D721Med (cell line): ENCODE results near the gene C10orf90.

Source experiments
- DNase-seq: peaks from one replicate; pipeline ENCODE4 v3.0.0; 2011; ENCODE audit warnings: low spot score; ENCODE audit not compliant: insufficient read length
- FAIRE-seq: peaks from 2 replicates; lab custom pipeline; 2011; peaks lifted over from hg19 to GRCh38; lab: Jason Lieb, UNC
- CTCF ChIP-seq: IDR thresholded peaks from 2 replicates; pipeline ENCODE4 v1.5.1; 2012; ENCODE audit warnings: mild to moderate bottlenecking, control low read depth; ENCODE audit not compliant: insufficient read depth; ENCODE audit errors: missing control alignments

C10orf90 gene

GRCh38 chr10:126621846-126622245 lies 48.6 kb downstream of the C10orf90 start:
- TF ChIP-seq CTCF: no peak
- DNase-seq: no peak
- no peak for FAIRE-seq

- DNase-seq (no peak), FAIRE-seq (no peak)
- no peak for TF ChIP-seq CTCF
These were observed 52.0 kb downstream of the C10orf90 start for GRCh38 chr10:126618466-126618865.

- DNase-seq (no peak), FAIRE-seq (no peak)
- no peak for TF ChIP-seq CTCF
These were observed 52.8 kb downstream of the C10orf90 start for GRCh38 chr10:126617733-126618132.

GRCh38 chr10:126617208-126617607 lies 53.3 kb downstream of the C10orf90 start:
- TF ChIP-seq CTCF: no peak
- no peak for FAIRE-seq
- DNase-seq: no peak

GRCh38 chr10:126616737-126617136 lies 53.8 kb downstream of the C10orf90 start:
- no peak for TF ChIP-seq CTCF
- FAIRE-seq (no peak), DNase-seq (no peak)

GRCh38 chr10:126611303-126611702 lies 59.2 kb downstream of the C10orf90 start:
- FAIRE-seq (no peak), DNase-seq (no peak)
- TF ChIP-seq CTCF: no peak

GRCh38 chr10:126609566-126609965 lies 60.9 kb downstream of the C10orf90 start:
- FAIRE-seq: no peak
- DNase-seq: no peak
- TF ChIP-seq CTCF: no peak
